H1 (cell line): ENCODE data around the gene ZFP36L1. TPM values are rescaled to one million over a fixed set of nuclear protein-coding genes. Genes with fewer than 3 reads are reported as not detected.

Experiments used
- SP2 ChIP-seq: IDR thresholded peaks from 2 replicates; pipeline ENCODE4 v1.6.1; 2012; ENCODE audit warnings: mild to moderate bottlenecking, low read length, inconsistent platforms
- polyA plus RNA-seq, 7 experiments: library from polyadenylated mRNA; depleted of rRNA in 3 of 7; stranded (reverse) in 5 of 7; unstranded in 2 of 7; fragments of >200 nt in 5 of 7; fragments of 200-250 nt in 2 of 7; gene quantifications; 1 replicate in 5 of 7; 2 replicates in 1 of 7; 4 replicates in 1 of 7; pipeline versions ENCODE4 v1.2.1 to v1.2.3, GENCODE V29; 2011 to 2013; ENCODE audit warnings: missing spikeins in 2 of 7, mixed read lengths in 2 of 7
- total RNA-seq: library from RNA; stranded (reverse); fragmentation: NEBNext Ultra II Directional; extraction: Animal tissue kit (Norgen Biotek cat#: 25700); gene quantifications from 2 replicates; pipeline ENCODE4 v1.2.1, GENCODE V29; 2021

The ZFP36L1 gene
- total and polyA plus RNA-seq, 2 of the 8 experiments (the other 6 are each of a cell fraction or from before 2014, with no cell fraction given): 80.4 to 132 TPM

GRCh38 chr14:68760761-68761160, 32.1 kb downstream of the ZFP36L1 start (continued):
- TF ChIP-seq SP2: no peak
- TF ChIP-seq, all 59 proteins: peak for 0
